Stimulated activated CD4-positive, alpha-beta T cell treated with anti-CD3 and anti-CD28 coated beads, Interleukin-1b, Interleukin-23, amount 100 ng/mL, for 1 hour (primary cell): ENCODE measurements around the gene RAMP1.

Experiments
- DNase-seq, 2 donors: peaks; one replicate each; pipeline ENCODE4 v3.0.0-alpha.2; 2020; ENCODE audit warnings: low read depth in 2 of 2

The RAMP1 gene

GRCh38 chr2:237876951-237877491 lies 17.6 kb downstream of the RAMP1 start:
- DNase-seq = no peak

DNA sequence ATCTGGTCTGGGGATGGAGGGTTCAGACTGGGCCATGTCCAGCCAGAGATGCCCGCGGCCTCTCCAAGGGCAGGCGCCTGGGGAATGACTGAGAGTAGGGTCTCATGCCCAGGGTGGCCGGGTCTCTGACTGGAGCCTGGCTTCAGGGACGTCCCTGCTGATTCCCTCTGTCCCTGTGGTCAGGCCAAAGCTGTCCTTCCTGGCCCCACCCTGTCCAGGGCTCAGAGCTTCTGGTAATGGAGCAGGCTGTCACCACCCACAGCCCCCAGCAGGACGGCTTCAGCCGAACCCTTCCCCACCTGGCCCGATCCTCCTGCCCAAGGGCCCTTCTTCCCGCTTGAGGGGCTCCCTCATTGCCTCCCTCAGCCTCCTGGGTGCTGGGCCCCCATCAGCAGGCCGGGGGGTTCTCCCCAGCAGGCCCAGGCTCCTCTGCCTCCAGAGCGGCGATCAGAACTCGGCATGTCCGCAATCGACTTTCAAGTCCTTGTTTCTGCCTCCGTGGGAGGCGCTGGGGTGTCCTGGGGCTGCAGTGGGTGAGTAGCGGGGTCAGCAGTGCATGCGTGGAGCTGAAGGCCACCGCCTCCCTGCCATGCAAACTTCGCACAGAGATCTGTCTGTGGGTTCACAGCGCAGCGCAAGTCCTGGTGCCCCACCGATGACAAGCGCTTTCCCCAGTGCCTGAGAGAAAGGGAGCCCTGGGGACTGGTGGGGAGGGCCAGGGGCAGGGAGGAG lies 18.3 kb downstream of the RAMP1 start:
- no peak for DNase-seq

DNA sequence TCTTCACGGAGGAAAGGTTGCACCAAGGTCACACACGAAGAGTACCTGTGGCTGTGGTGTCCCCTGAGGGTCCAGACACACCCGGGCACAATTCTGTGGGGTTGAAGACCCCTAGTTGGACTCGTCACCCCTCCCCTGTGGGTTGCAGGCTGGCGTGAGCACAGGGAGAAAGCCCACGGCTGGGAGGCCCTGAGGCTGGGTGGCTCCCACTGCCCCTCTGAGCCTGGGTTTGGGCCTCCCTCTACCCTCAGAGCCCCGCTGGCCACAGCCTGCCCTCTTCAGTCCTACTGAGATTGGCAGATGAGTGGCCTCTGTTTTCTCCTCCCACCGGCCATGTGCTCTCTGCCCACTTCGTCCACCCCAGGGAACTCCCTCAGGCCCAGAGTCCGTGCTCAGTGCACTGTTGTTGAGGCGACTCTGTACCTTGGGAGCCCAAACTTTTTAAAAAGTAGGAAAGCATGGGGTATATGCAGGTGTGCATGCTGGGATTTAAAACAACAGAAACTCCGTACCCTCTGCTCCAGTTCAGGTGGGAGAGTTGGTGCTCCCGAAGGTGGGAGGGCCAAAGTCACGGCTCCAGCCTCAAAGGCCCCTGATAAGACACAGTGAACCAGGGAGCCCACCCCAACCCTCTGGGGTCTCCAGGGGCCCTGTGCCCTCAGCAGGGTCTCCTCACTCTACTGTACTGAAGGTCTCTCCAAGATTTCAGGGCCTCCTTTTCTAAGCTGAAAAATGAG lies 19.1 kb downstream of the RAMP1 start:
- no peak for DNase-seq

DNA sequence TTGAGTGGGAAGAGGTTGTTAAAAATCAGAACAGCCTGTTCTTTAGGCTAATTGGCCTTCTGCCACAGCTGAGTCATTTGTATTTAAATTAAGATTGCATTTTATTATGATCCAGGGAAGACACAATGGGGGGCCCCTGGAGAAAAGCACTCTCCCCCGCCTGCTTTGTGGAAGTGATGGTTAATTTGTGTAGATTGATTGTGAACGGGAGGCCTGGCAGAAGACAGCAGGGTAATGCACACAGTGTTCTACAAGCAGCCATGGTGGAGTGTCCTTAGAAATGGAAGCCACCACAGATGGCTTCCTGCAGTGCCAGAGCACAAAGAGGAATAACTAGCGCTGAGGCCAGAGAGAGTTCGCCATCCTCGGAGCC lies 19.6 kb downstream of the RAMP1 start:
- no peak for DNase-seq

- no peak for DNase-seq
Observed at GRCh38 chr2:237879991-237880560, 20.7 kb downstream of the RAMP1 start.

- no peak for DNase-seq
Observed at GRCh38 chr2:237882510-237883481, 23.4 kb downstream of the RAMP1 start.

- DNase-seq = no peak
Observed at GRCh38 chr2:237883951-237884446, 24.6 kb downstream of the RAMP1 start.

- DNase-seq = no peak
Observed at GRCh38 chr2:237884681-237885080, 25.3 kb downstream of the RAMP1 start.

- no peak for DNase-seq
Observed at GRCh38 chr2:237885111-237885930, 25.9 kb downstream of the RAMP1 start.

GRCh38 chr2:237885931-237886684 lies 26.7 kb downstream of the RAMP1 start:
- DNase-seq = no peak

DNA sequence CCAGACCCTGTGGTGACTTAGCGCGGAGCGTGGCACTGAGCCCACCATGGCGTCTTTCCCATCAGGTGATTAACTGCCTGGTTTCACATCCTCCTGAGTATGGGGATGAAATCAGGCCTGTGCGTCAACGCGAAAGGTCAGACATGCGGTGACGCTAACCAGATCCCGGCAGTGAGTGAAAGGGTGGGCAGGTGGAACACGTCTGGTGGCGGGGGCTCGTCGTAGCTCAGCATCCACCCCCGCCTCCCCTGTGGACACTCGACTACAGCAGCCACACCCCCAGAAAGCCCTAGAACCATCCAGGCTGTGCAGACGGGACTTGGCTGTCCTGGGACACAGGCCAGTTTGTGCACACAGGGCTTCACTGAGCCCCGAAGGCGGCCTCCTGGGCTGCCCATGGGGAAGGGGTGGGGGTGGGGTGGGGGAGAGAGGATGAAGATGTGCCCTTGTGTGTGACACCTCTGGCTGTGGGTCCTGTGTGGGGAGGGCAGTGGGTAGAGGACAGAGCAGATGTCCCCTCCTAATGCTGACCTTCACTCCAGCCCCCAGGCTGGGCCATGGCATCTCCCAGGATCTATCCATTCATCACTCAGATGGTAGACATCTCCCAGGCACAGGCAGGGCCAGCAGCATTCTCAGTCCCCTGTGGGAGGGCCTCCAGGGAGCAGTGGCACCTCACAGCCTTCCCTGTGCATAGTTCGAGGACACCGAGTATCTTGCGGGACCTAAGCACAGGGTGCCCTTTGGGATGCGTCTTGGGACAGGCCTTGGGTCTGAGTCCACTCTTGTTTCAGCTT lies 27.5 kb downstream of the RAMP1 start:
- no peak for DNase-seq

DNA sequence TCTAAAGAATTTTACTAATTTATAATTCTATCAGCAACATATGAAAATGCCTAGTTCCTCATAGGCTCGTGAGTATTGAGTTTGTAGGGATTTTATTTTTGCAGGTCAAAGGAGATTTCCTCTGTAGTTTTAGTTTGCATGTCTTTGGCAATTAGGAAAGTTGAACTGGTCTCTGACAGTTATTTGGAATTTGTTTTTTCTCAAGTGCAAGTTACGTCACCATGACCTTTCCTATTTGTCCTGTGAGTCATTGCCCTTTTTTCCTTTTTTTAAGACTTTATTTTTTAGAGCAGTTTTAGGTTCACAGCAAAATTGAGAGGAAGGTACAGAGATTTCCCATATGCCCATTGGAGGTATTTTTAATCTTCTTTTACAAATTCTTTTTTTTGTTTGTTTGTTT lies 29.0 kb downstream of the RAMP1 start:
- no peak for DNase-seq

DNA sequence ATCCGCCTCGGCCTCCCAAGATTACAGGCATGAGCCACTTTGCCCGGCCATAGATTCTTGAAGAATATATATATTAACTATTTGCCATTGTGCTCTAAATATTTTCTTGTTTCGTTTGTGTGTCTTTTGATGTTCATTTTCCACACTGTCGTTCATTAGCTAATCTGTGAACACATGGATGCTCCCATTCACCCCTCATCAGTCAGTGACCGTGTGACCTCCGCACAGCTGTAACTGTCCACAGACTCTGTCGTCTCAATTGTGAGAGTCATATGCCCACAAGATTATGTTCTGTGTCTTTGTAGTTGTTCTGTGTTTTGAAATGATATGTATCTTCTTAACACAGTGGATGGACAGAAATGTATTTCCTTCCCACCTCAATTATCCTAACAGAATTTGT lies 29.6 kb downstream of the RAMP1 start:
- DNase-seq = no peak

DNA sequence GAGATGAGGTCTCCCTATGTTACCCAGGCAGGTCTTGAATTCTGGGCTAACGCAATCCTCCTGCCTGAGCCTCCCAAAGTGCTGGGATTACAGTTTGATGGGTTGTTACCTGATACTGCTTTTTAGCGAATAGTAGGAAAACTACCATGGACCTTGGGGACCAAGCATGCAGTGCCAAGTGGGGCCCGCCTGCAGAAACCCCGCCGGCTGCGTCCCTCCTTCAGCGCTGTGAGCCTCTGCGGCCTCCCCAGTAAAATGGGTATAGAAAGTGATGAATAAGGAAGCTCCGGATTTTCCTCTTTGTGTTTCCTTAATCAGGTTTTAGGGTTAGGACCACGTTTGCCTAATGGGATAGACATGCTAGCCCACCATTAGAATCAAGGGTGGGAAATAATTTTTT lies 30.4 kb downstream of the RAMP1 start:
- DNase-seq = no peak

DNA sequence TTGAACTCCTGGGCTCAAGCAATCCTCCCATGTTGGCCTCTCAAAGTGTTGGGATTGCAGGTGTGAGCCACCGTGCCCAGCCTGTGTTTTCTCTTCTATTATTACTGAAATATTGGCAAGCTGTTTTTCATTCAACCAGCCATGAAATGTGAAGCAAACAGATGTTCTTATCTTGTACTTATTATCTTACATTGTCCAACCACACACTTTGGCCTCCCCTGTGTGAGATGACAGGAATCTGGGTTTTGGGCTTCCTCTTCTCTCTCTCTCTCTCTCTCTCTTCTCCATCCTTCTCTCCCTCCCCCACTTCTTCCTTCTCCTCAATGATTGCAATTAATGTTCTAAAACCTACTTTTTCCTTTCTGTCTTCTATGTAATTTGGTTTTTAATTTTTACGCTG lies 33.1 kb downstream of the RAMP1 start:
- DNase-seq = no peak

GRCh38 chr2:237892984-237893595 lies 33.7 kb downstream of the RAMP1 start:
- no peak for DNase-seq

DNA sequence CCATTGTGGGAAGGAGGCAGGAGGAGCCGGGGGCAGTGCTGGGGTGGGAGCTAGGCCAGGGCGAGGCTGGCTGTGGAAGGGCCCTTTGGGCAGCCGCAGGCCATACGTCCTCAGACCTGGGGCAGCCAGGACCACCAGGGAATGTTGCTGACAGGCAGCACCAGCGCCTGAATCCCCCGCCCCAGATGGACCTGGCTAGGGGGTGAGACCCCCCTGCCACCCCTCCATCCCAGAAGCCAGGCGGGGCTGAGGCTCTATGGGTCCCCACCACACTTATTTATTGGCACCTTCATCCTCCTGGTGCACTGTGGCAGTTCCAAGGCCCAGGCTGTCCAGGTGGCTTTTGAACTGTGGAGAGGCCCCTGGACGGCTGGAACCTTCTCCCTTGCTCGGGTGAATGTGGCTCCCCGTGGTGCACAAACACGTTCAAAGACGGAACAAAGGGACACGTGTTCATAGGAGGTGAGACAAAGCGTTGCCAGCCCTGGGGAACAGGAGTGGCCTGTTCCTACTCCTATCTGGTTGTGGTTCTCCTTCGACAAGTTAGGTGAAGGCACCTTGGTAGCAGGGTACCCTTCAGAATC lies 35.1 kb downstream of the RAMP1 start:
- DNase-seq = no peak

DNA sequence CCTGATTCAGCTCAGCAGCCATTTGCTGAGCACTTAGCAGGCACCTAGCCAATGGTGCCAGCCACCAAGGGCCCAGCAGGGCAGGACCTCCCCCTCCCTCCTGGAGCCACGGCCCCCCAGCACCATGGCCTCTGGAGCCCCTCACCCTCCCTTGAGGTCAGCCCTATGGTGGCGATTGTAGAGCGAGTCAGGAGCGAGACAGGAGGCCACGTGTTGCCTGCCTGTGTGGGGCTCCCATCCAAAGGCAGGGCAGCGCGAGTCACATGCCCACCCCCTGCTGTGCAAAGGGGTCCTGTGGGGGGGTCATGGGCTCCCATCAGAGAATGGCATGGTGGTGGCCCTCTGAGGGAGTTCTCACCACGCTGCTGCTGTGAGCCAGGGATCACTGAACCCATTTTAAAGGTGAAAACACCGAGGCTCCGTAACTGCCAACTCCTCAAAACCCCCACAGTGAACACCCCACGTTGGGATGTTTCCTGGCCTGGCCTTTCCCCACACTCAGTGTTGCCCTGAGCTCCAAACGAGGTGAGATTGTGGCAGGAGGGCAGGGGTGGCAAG lies 35.6 kb downstream of the RAMP1 start:
- no peak for DNase-seq
